ENCODE measurements around the gene PCDHGA10.

GRCh38 chr5:141422742-141423291, 10.0 kb downstream of the PCDHGA10 start:
- no peak for TF ChIP-seq CTCF (IDR thresholded peaks at IDR 0.05)
- TF ChIP-seq POLR2A (IDR thresholded peaks at IDR 0.05), result no peak
